BE2C (cell line): ENCODE data around the gene GPR78.

ENCODE experiments used
- DNase-seq: peaks from one replicate; pipeline ENCODE4 v3.0.0-alpha.2; 2020
- H3K27me3 ChIP-seq: fragments of 250-450 bp; sonication (Bioruptor Pico); 2 replicates; pipeline ENCODE4 v1.5.1; 2020; ENCODE audit warnings: mild to moderate bottlenecking
- H3K36me3 ChIP-seq: fragments of 250-450 bp; sonication (Bioruptor Pico); 2 replicates; pipeline ENCODE4 v1.5.1; 2020; ENCODE audit warnings: mild to moderate bottlenecking
- H3K4me1 ChIP-seq: fragments of 250-450 bp; sonication (Bioruptor Pico); 2 replicates; pipeline ENCODE4 v1.5.1; 2020
- H3K4me3 ChIP-seq: 2 replicates; pipeline ENCODE4 v1.5.1; 2011; ENCODE audit warnings: low read depth, low read length
- H3K9me3 ChIP-seq: fragments of 250-450 bp; sonication (Bioruptor Pico); 2 replicates; pipeline ENCODE4 v1.5.1; 2020
- CTCF ChIP-seq: IDR thresholded peaks from 2 replicates; pipeline ENCODE4 v1.5.1; 2012; ENCODE audit warnings: mild to moderate bottlenecking, low read depth, low read length

The GPR78 gene

DNA sequence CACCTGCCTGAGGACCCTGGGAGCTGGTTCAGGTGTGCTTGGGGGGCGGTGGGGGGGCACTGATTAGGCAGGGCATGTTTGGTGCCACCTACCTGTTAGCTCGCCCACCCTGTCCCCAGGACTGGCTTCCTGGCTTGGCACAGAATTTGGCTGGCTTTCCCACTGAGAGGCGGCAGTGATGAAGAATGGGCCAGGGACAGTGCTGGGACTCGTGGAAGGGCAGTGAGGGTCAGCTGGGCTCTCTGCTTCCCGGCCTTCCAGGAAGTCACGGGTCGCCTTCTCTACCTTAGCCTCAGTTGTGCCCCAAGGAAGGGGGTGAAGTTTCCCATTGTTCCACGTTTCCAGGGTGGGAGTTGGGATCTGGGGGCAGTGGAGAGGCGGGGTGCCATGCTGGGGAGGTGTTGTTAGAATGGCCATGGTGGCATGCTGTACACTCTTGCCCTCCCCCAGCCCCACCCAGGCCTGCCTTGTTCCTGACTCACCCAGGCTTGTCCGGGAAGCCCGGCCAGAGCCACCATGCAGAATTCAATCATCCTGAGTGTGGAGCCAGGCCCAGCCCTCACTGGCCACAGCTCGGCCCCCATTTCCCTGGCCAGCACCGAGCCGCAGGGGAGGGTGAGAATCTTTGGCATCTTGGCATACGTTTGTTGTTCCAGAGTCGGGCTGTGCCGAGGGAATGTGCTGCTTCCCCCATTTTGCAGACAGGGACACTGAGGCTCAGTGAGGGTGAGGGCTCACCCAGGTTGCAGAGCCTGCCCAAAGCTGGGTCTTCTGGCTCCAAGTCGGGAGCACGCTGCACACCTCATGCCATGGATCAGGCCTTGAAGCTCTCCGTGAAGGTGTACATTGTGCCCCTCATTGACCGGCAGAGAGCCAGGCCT lies 21.9 kb upstream of the GPR78 start:
- DNase-seq = no peak
- TF ChIP-seq CTCF = no peak
- H3K36me3 ChIP-seq = no peaks in the 10 kb centered on the region
- H3K4me3 ChIP-seq = no peak overlapping the region
- H3K4me1 ChIP-seq = no peaks in the 10 kb centered on the region
- H3K9me3 ChIP-seq = no peaks in the 10 kb centered on the region
- H3K27me3 ChIP-seq = no peaks in the 10 kb centered on the region

DNA sequence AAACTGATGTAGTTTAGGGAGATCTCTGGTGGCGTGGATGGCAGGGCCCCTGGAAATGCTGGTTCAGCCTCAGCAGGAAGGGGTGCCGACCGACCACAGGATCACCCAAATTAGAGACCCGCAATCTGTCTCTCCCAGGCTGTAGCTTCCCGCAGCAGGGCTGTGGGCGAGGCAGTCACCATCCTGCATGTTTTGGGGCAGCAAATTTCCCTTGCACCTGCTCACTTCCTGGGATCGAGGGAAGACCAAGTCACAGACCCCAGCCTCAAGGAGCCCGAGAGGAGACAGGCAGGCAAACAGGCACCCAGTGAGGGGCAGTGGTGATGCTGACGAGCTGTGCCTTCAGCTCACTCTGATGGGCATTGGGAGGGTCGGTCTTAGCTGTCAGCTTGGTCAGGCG lies 21.2 kb upstream of the GPR78 start:
- no peak for TF ChIP-seq CTCF
- Histone ChIP-seq H3K36me3 (no peaks in the 10 kb centered on the region), H3K4me1 (no peaks in the 10 kb centered on the region), H3K9me3 (no peaks in the 10 kb centered on the region), H3K27me3 (no peaks in the 10 kb centered on the region), H3K4me3 (no peak overlapping the region)
- DNase-seq = no peak

DNA sequence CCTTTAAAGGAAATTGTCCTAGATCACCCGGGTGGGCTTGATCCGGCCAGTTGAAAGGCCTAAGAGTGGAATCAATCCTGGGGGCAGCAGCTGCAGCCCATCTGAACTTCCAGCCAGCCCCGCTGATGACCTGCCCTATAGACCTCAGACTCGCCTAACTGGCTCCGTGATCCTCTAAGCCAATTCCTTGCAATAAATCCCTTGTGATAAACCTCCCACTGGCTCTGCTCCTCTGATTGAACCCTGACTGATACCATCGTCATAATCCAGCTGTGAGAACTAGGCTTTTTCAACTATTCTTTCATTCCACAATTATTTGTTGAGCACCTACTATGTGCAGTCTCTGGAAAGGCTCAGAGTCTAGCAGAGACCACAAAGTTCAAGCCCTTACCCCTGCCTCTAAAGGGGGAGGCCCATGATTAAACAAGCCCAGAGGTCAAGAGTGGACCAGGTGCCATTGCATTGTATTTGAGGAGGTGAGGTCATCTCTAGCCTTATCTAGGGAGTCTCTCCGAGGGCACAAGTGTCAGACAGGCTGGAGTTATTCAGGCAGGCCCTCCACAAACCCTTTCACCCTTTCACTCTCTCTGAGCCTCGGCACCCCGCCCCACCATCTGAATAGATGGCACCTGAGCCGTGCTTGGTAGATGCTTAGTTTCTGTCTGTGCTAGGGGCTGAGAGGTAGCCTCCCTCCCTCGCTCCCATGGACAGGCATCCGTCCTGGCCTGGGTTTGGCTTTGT lies 20.5 kb upstream of the GPR78 start:
- H3K9me3 ChIP-seq = no peaks in the 10 kb centered on the region
- TF ChIP-seq CTCF = no peak
- H3K4me1 ChIP-seq = no peaks in the 10 kb centered on the region
- DNase-seq = no peak
- H3K4me3 ChIP-seq = no peak overlapping the region
- H3K27me3 ChIP-seq = no peaks in the 10 kb centered on the region
- no peaks in the 10 kb centered on the region for H3K36me3 ChIP-seq

- TF ChIP-seq CTCF = no peak
- DNase-seq = no peak
- no peaks in the 10 kb centered on the region for H3K9me3 ChIP-seq
- no peaks in the 10 kb centered on the region for H3K36me3 ChIP-seq
- H3K4me3 ChIP-seq = no peak overlapping the region
- H3K4me1 ChIP-seq = no peaks in the 10 kb centered on the region
- H3K27me3 ChIP-seq = no peaks in the 10 kb centered on the region
These were observed 19.7 kb upstream of the GPR78 start for GRCh38 chr4:8560265-8561047.

DNA sequence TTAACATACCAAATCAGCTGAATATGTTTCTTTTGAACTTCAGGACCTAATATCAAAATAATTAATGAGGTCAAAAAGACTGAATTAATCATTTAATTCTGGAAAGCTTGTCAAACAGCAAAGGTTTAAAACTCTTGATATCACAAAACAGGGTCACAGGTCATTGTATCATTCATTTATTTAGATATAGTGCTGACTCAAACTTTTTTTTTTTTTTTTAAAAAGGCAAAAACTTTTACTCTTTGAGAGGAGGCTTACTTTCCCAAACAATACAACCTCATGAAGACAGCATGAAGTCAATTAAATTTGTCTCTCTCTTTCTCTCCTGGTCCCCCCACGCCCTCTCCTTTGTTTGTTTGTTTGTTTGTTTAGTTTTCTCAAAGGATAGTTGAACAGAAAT lies 15.6 kb upstream of the GPR78 start:
- H3K4me3 ChIP-seq = no peak overlapping the region
- H3K4me1 ChIP-seq = no peaks in the 10 kb centered on the region
- DNase-seq = no peak
- no peak for TF ChIP-seq CTCF
- no peaks in the 10 kb centered on the region for H3K27me3 ChIP-seq
- no peaks in the 10 kb centered on the region for H3K9me3 ChIP-seq
- H3K36me3 ChIP-seq = no peaks in the 10 kb centered on the region
